AG04450 (cell line): ENCODE data around the gene NRDC. TPM values are rescaled to one million over a fixed set of nuclear protein-coding genes. Genes with fewer than 3 reads are reported as not detected.
"Not testable (repeated sequence)": the region's sequence is repeated elsewhere in the genome, so short reads cannot be mapped to it uniquely, and the experiment has no call there.

ENCODE experiments used
- CTCF ChIA-PET: fragments of 300-600, 350-600 bp; formaldehyde crosslinking; extraction: SDS; loops from one replicate; lab custom pipeline; 2022; ENCODE audit warnings: antibody characterized with exemption, inconsistent platforms; lab: Charles Lee
- POLR2A ChIA-PET: fragments of 350-600 bp; formaldehyde crosslinking; extraction: SDS; loops from one replicate; lab custom pipeline; 2021; ENCODE audit warnings: antibody characterized with exemption, inconsistent platforms; lab: Yijun Ruan, JAX
- DNase-seq: peaks from one replicate; pipeline ENCODE4 v3.0.0-alpha.2; 2011; ENCODE audit warnings: low read depth, low spot score
- H3K27ac ChIP-seq: one replicate; pipeline ENCODE4 v1.5.1; 2012; ENCODE audit warnings: low read depth, low read length, control low read depth
- H3K27me3 ChIP-seq: one replicate; pipeline ENCODE4 v1.6.0; 2012; ENCODE audit warnings: low read length; ENCODE audit not compliant: control insufficient read depth, insufficient read depth
- H3K4me3 ChIP-seq: 2 replicates; pipeline ENCODE4 v1.5.1; 2011; ENCODE audit warnings: mild to moderate bottlenecking, low read depth, low read length, control low read depth
- H3K9me3 ChIP-seq: 2 replicates; pipeline ENCODE4 v1.5.1; 2012; ENCODE audit warnings: low read length; ENCODE audit not compliant: control insufficient read depth, insufficient read depth
- polyA plus RNA-seq: library from polyadenylated mRNA; depleted of rRNA; stranded (reverse); fragments of >200 nt; gene quantifications from 2 replicates; pipeline ENCODE4 v1.2.3, GENCODE V29; 2011
- TF ChIP-seq, protein P1 (sequence below): IDR thresholded peaks from 2 replicates; pipeline ENCODE4 v1.5.1; 2011; ENCODE audit warnings: low read depth, low read length, control low read depth, inconsistent platforms

NRDC gene
- polyA plus RNA-seq, 1 experiment = 172 TPM

DNA sequence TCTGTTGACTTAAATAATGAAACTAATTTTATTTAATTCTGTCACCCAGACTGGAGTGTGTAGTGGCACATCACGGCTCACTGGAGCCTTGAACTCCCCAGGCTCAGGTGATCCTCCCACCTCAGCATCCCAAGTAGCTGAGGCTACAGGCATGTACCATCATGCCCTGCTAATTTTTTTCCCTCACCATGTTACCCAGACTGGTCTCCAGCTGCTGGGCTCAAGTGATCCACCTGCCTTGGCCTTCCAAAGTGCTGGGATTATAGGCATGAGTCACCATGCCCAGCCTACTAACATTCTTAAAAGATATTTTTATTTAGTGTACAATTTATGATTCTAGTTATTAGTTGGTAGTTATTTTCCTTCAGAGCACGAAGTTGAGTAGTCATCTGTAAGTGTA, 49.5 kb downstream of the NRDC start:
- ChIA-PET CTCF (no interaction called here), POLR2A (no interaction called here)
- 0 out of 2 replicates have a peak, but pooled peaks cover 2% of the 10 kb centered on the region for H3K9me3 ChIP-seq
- H3K27me3 ChIP-seq = no peaks in the 10 kb centered on the region
- TF ChIP-seq, protein P1, sequence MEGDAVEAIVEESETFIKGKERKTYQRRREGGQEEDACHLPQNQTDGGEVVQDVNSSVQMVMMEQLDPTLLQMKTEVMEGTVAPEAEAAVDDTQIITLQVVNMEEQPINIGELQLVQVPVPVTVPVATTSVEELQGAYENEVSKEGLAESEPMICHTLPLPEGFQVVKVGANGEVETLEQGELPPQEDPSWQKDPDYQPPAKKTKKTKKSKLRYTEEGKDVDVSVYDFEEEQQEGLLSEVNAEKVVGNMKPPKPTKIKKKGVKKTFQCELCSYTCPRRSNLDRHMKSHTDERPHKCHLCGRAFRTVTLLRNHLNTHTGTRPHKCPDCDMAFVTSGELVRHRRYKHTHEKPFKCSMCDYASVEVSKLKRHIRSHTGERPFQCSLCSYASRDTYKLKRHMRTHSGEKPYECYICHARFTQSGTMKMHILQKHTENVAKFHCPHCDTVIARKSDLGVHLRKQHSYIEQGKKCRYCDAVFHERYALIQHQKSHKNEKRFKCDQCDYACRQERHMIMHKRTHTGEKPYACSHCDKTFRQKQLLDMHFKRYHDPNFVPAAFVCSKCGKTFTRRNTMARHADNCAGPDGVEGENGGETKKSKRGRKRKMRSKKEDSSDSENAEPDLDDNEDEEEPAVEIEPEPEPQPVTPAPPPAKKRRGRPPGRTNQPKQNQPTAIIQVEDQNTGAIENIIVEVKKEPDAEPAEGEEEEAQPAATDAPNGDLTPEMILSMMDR = no peak
- DNase-seq = no peak
- no peak overlapping the region for H3K27ac ChIP-seq
- H3K4me3 ChIP-seq = no peak overlapping the region

GRCh38 chr1:51819810-51820209, 58.7 kb downstream of the NRDC start:
- H3K27ac ChIP-seq = no peak overlapping the region
- H3K27me3 ChIP-seq = no peaks in the 10 kb centered on the region
- no peak for DNase-seq
- H3K9me3 ChIP-seq = no peaks in the 10 kb centered on the region
- H3K4me3 ChIP-seq = no peak overlapping the region
- POLR2A ChIA-PET = no interaction called here
- CTCF ChIA-PET = no interaction called here
- TF ChIP-seq, protein P1 = no peak

DNA sequence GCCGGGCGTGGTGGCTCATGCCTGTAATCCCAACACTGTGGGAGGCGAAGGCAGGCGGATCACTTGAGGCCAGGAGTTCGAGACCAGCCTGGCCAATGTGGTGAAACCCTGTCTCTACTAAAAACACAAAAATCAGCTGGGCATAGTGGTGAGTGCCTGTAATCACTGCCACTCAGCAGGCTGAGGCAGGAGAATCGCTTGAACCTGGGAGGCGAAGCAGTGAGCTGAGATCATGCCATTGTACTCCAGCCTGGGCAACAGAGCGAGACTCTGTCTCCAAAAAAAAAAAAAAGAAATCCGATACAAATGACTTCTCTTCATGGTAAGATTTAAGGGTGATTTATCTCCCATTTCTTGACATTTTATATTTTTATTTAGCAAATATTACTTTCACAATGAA, 59.5 kb downstream of the NRDC start:
- H3K4me3 ChIP-seq, DNase-seq, CTCF ChIA-PET, H3K9me3 ChIP-seq, POLR2A ChIA-PET, H3K27me3 ChIP-seq, H3K27ac ChIP-seq: not testable (repeated sequence)

- TF ChIP-seq, protein P1 = no peak
- CTCF ChIA-PET = no interaction called here
- DNase-seq = no peak
- H3K27me3 ChIP-seq = no peaks in the 10 kb centered on the region
- H3K27ac ChIP-seq = no peak overlapping the region
- H3K4me3 ChIP-seq = no peak overlapping the region
- POLR2A ChIA-PET = no interaction called here
- no peaks in the 10 kb centered on the region for H3K9me3 ChIP-seq
Measured at GRCh38 chr1:51818487-51818886, 60.0 kb downstream of the NRDC start.

DNA sequence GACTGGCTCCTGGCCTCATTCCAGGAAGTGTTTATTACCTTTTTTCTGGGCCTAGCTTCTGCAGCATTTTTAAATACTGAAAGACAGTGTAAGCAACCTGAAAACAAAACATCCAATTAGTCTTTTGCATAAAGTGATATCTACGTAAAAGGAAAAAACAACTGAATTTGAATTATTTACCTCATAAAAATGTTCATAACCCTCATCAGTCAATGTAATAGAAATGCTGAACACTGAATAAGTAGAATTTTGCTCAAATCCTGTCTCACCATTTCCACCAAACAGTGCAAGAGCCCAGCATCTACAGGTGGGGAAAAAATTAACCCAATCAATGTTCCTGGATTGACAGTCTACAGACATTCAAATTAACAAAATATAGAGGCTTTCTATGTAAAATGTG, 64.0 kb downstream of the NRDC start:
- H3K27me3 ChIP-seq = no peaks in the 10 kb centered on the region
- no peaks in the 10 kb centered on the region for H3K9me3 ChIP-seq
- POLR2A ChIA-PET = no interaction called here
- no peak overlapping the region for H3K4me3 ChIP-seq
- no peak overlapping the region for H3K27ac ChIP-seq
- TF ChIP-seq, protein P1 = no peak
- CTCF ChIA-PET = no interaction called here
- DNase-seq = no peak

GRCh38 chr1:51799372-51799771, 79.2 kb downstream of the NRDC start:
- TF ChIP-seq, protein P1 = no peak
- DNase-seq = no peak
- Histone ChIP-seq H3K9me3 (no peaks in the 10 kb centered on the region), H3K4me3 (no peak overlapping the region), H3K27me3 (no peaks in the 10 kb centered on the region), H3K27ac (no peak overlapping the region)
- CTCF ChIA-PET = no interaction called here
- POLR2A ChIA-PET = no interaction called here
